Caki2 (cell line): Measurements from ENCODE around the gene TAF15. TPM values are rescaled to one million over a fixed set of nuclear protein-coding genes. Genes with fewer than 3 reads are reported as not detected.

Experiments used
- DNase-seq: peaks from one replicate; pipeline ENCODE4 v3.0.0-alpha.2; 2015; ENCODE audit warnings: low read depth
- in situ Hi-C: cut with HindIII; loops from 2 replicates; pipeline ENCODE4 v1.10.0; 2016; ENCODE audit warnings: low sequenced_read_pairs, low pct_unique_long_range_greater_than_20kb, mixed read lengths
- total RNA-seq: library from RNA; depleted of rRNA; stranded (reverse); fragments of >200 nt; shearing (Covaris generic); gene quantifications from 2 replicates; pipeline ENCODE4 v1.2.3, GENCODE V29; 2014; ENCODE audit warnings: low replicate concordance; rRNA removed

The TAF15 gene
- total RNA-seq, 1 experiment from 2014 or later, result 7.7 TPM

GRCh38 chr17:35889818-35890773, 80.8 kb downstream of the TAF15 start:
- in situ Hi-C loops, result no loop called here
- peak; percentile 38 for DNase-seq

- DNase-seq, result no peak
- in situ Hi-C loops, result no loop called here
Measured at GRCh38 chr17:35890774-35891155, 81.5 kb downstream of the TAF15 start.

GRCh38 chr17:35891269-35891668, 82.0 kb downstream of the TAF15 start:
- DNase-seq, result no peak
- in situ Hi-C loops, result no loop called here

- in situ Hi-C loops, result no loop called here
- no peak for DNase-seq
Measured at GRCh38 chr17:35892091-35893035, 83.1 kb downstream of the TAF15 start.

DNA sequence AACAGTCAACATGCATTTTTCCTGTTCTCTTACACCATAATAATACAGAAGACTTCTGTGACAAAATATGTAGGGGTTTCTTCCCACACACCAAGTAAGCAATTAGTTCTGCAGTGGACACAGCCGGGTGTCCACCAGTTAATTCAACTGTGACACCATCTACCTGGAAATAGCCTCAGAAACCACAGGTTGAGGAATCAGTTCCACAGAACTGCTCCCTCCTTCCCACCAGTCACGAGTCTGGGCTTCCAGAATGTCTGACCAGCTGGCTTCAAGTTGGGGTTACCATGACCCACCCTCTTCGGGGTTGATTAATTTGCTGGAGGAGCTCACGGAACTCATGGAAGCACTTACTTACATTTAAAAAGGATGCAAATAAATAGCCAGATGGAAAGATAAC, 84.5 kb downstream of the TAF15 start:
- no peak for DNase-seq
- in situ Hi-C loops, result no loop called here

DNA sequence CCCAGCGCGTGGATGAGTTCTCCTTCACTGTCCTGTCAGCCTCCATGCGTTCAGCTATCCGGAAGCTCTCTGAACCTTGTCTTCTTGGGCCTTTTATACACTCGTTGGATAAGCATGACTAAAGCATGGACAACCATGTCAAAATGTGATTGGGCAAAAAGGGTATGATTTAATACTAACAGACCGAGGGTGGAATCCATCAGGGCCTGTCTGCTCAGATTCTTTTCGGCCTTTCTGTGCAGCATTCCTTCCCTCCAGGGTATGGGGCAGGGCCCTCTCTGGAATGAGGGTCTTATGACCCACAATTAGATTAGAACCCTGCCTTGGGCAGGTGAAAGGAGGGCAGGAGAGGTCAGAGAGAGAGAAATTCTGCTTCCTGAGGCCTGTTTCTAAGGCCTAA, 84.9 kb downstream of the TAF15 start:
- in situ Hi-C loops, result no loop called here
- DNase-seq, result no peak

GRCh38 chr17:35895636-35896587, 86.6 kb downstream of the TAF15 start:
- in situ Hi-C loops, result no loop called here
- no peak for DNase-seq

Other genes with a start within 250 kb of the TAF15 start
- gene SLFN14, start 248.7 kb upstream of the TAF15 start, total RNA-seq, result not detected in 2 replicates
- 5.6 and 10.5 TPM in 2 replicates for gene PEX12, start 230.9 kb upstream of the TAF15 start, total RNA-seq
- gene AP2B1, start 222.2 kb upstream of the TAF15 start, total RNA-seq, result 118 and 135 TPM in 2 replicates
- 0.17 TPM in 1 of 2 replicates, not detected in the other for gene RASL10B, start 77.8 kb upstream of the TAF15 start, total RNA-seq
- not detected in 2 replicates for gene GAS2L2, start 56.2 kb upstream of the TAF15 start, total RNA-seq
- gene C17orf50, start 48.6 kb upstream of the TAF15 start, total RNA-seq, result not detected in 2 replicates
- gene MMP28, start 13.8 kb upstream of the TAF15 start, total RNA-seq, result 1.7 TPM in 1 of 2 replicates, not detected in the other
- not detected in 2 replicates for gene HEATR9, start 59.4 kb downstream of the TAF15 start, total RNA-seq
- gene CCL5, start 70.9 kb downstream of the TAF15 start, total RNA-seq, result 16.0 and 21.5 TPM in 2 replicates
- 12.8 and 13.7 TPM in 2 replicates for gene RDM1, start 121.3 kb downstream of the TAF15 start, total RNA-seq
- gene LYZL6, start 134.2 kb downstream of the TAF15 start, total RNA-seq, result not detected in 2 replicates
- gene CCL16, start 172.0 kb downstream of the TAF15 start, total RNA-seq, result not detected in 2 replicates
- not detected in 2 replicates for gene CCL14, start 177.2 kb downstream of the TAF15 start, total RNA-seq
- gene CCL15, start 192.1 kb downstream of the TAF15 start, total RNA-seq, result not detected in 2 replicates
- not detected in 2 replicates for gene CCL23, start 208.5 kb downstream of the TAF15 start, total RNA-seq